H9 (cell line): Measurements from ENCODE around the gene SNAPC5. TPM values are rescaled to one million over a fixed set of nuclear protein-coding genes. Genes with fewer than 3 reads are reported as not detected.

Experiments used
- DNase-seq: peaks from one replicate; pipeline ENCODE4 v3.0.0-alpha.2; 2017
- H2AFZ ChIP-seq: one replicate; pipeline ENCODE4 v1.6.1; 2013; ENCODE audit warnings: mild to moderate bottlenecking, low read length, control low read depth, moderate library complexity
- H2AK5ac ChIP-seq: 2 replicates; pipeline ENCODE4 v1.6.1; 2013; ENCODE audit warnings: low read length, control low read depth, mixed read lengths; ENCODE audit not compliant: insufficient read length
- H2BK120ac ChIP-seq: one replicate; pipeline ENCODE4 v1.6.1; 2013; ENCODE audit warnings: low read depth, mild to moderate bottlenecking, low read length, control low read depth, inconsistent platforms; ENCODE audit not compliant: poor library complexity, severe bottlenecking
- H2BK12ac ChIP-seq: 2 replicates; pipeline ENCODE4 v1.6.1; 2013; ENCODE audit warnings: low read length, control low read depth, mixed read lengths, low read depth; ENCODE audit not compliant: insufficient read length
- H2BK15ac ChIP-seq: 2 replicates; pipeline ENCODE4 v1.6.1; 2013; ENCODE audit warnings: low read depth, low read length, control low read depth
- H2BK20ac ChIP-seq: one replicate; pipeline ENCODE4 v1.6.1; 2013; ENCODE audit warnings: low read depth, mild to moderate bottlenecking, low read length, control low read depth, inconsistent platforms; ENCODE audit not compliant: poor library complexity, severe bottlenecking
- H2BK5ac ChIP-seq: 2 replicates; pipeline ENCODE4 v1.6.1; 2013; ENCODE audit warnings: low read length, control low read depth, mixed read lengths; ENCODE audit not compliant: insufficient read length
- H3K14ac ChIP-seq: 2 replicates; pipeline ENCODE4 v1.6.1; 2013; ENCODE audit warnings: low read length, control low read depth; ENCODE audit not compliant: insufficient read depth
- H3K18ac ChIP-seq: 2 replicates; pipeline ENCODE4 v1.6.1; 2013; ENCODE audit warnings: low read depth, mild to moderate bottlenecking, mixed read lengths, low read length, control low read depth; ENCODE audit not compliant: insufficient read length
- H3K23ac ChIP-seq: 2 replicates; pipeline ENCODE4 v1.6.1; 2013; ENCODE audit warnings: low read length, control low read depth, mixed read lengths, low read depth; ENCODE audit not compliant: insufficient read length
- H3K23me2 ChIP-seq: 2 replicates; pipeline ENCODE4 v1.6.1; 2013; ENCODE audit warnings: low read depth, mild to moderate bottlenecking, mixed read lengths, low read length, control low read depth; ENCODE audit not compliant: insufficient read length, poor library complexity, severe bottlenecking
- H3K27ac ChIP-seq: 2 replicates; pipeline ENCODE4 v1.5.1; 2013; ENCODE audit warnings: low read length, control low read depth, mixed read lengths, low read depth; ENCODE audit not compliant: insufficient read length
- H3K27me3 ChIP-seq: 2 replicates; pipeline ENCODE4 v1.6.1; 2013; ENCODE audit warnings: low read length, control low read depth, inconsistent platforms; ENCODE audit not compliant: insufficient read depth
- H3K4ac ChIP-seq: 2 replicates; pipeline ENCODE4 v1.6.1; 2013; ENCODE audit warnings: low read depth, mild to moderate bottlenecking, control low read depth, inconsistent platforms, low read length, moderate library complexity
- H3K4me1 ChIP-seq: 2 replicates; pipeline ENCODE4 v1.6.1; 2013; ENCODE audit warnings: low read length, control low read depth, inconsistent platforms; ENCODE audit not compliant: insufficient read depth
- H3K4me2 ChIP-seq: 2 replicates; pipeline ENCODE4 v1.6.1; 2013; ENCODE audit warnings: low read length, control low read depth, mixed read lengths; ENCODE audit not compliant: insufficient read length, insufficient read depth
- H3K56ac ChIP-seq: 2 replicates; pipeline ENCODE4 v1.6.1; 2013; ENCODE audit warnings: low read depth, mild to moderate bottlenecking, mixed read lengths, low read length, control low read depth; ENCODE audit not compliant: insufficient read length
- H3K79me1 ChIP-seq: 2 replicates; pipeline ENCODE4 v1.6.1; 2013; ENCODE audit warnings: low read depth, mild to moderate bottlenecking, moderate library complexity, low read length, control low read depth, inconsistent platforms; ENCODE audit not compliant: insufficient read depth, poor library complexity, severe bottlenecking
- H3K79me2 ChIP-seq: 2 replicates; pipeline ENCODE4 v1.6.1; 2013; ENCODE audit warnings: low read length, control low read depth, inconsistent platforms; ENCODE audit not compliant: insufficient read depth
- H3K9ac ChIP-seq: 2 replicates; pipeline ENCODE4 v1.6.1; 2013; ENCODE audit warnings: low read length, control low read depth, mixed read lengths; ENCODE audit not compliant: insufficient read length; ENCODE audit errors: extremely low read depth
- H3K9me3 ChIP-seq: one replicate; pipeline ENCODE4 v1.6.1; 2013; ENCODE audit warnings: low read depth, low read length, inconsistent platforms; ENCODE audit not compliant: control insufficient read depth
- H3T11ph ChIP-seq: one replicate; pipeline ENCODE4 v1.6.1; 2013; ENCODE audit warnings: mild to moderate bottlenecking, low read length, control low read depth, inconsistent platforms
- H4K20me1 ChIP-seq: one replicate; pipeline ENCODE4 v1.6.1; 2013; ENCODE audit not compliant: control insufficient read depth, insufficient read length, insufficient read depth
- H4K5ac ChIP-seq: 2 replicates; pipeline ENCODE4 v1.6.1; 2013; ENCODE audit warnings: low read depth, mild to moderate bottlenecking, mixed read lengths, low read length, control low read depth; ENCODE audit not compliant: insufficient read length
- H4K8ac ChIP-seq: replicated peaks from 2 replicates; pipeline ENCODE4 v1.6.1; 2013; ENCODE audit warnings: low read length, control low read depth, mixed read lengths, low read depth; ENCODE audit not compliant: insufficient read length
- H4K91ac ChIP-seq: 2 replicates; pipeline ENCODE4 v1.6.1; 2013; ENCODE audit warnings: low read depth, mild to moderate bottlenecking, moderate library complexity, mixed read lengths, low read length, control low read depth; ENCODE audit not compliant: insufficient read length
- H3K27ac Mint-ChIP-seq, 3 experiments: 2 replicates in 2 of 3; 3 replicates in 1 of 3; pipeline ENCODE4 v1.8.0; 2020 to 2021; ENCODE audit warnings: mixed read lengths in 3 of 3, mild to moderate bottlenecking in 1 of 3, moderate library complexity in 1 of 3
- H3K27me3 Mint-ChIP-seq: 2 replicates; pipeline ENCODE4 v1.8.0; 2021; ENCODE audit warnings: low read depth, mild to moderate bottlenecking, moderate library complexity, mixed read lengths
- H3K36me3 Mint-ChIP-seq, 3 experiments: 2 replicates in 2 of 3; 3 replicates in 1 of 3; pipeline ENCODE4 v1.8.0; 2020 to 2021; ENCODE audit warnings: low read depth in 3 of 3, mixed read lengths in 3 of 3; ENCODE audit not compliant: insufficient read depth in 1 of 3
- H3K4me1 Mint-ChIP-seq, 2 experiments: 2 replicates each; pipeline ENCODE4 v1.8.0; 2020; ENCODE audit warnings: mixed read lengths in 2 of 2
- H3K4me3 Mint-ChIP-seq, 2 experiments: 2 replicates in 1 of 2; 3 replicates in 1 of 2; pipeline ENCODE4 v1.8.0; 2020 to 2021; ENCODE audit warnings: mild to moderate bottlenecking in 2 of 2, mixed read lengths in 2 of 2, moderate library complexity in 1 of 2
- H3K9me3 Mint-ChIP-seq, 2 experiments: 2 replicates in 1 of 2; 3 replicates in 1 of 2; pipeline ENCODE4 v1.8.0; 2020; ENCODE audit warnings: mild to moderate bottlenecking in 2 of 2, mixed read lengths in 2 of 2, moderate library complexity in 1 of 2
- WGBS: extraction: QIAGEN DNeasy Blood & Tissue Kit; methylation state at CpG from one replicate; pipeline ENCODE4 v1.1.7; 2013; ENCODE audit warnings: missing lambda C conversion rate, low lambda C conversion rate, mixed read lengths; ENCODE audit not compliant: insufficient read length; ENCODE audit errors: extremely low coverage; 5-methylcytosine and 5-hydroxymethylcytosine counted together
- total RNA-seq: library from RNA; stranded (reverse); gene quantifications from 2 replicates; pipeline ENCODE4 v1.2.1, GENCODE V29; 2021
- TF ChIP-seq, protein P1 (sequence below): fragments of 200-600 bp; sonication (generic); conservative IDR thresholded peaks from 3 replicates; pipeline ENCODE4 v1.8.0; 2021; ENCODE audit warnings: antibody characterized with exemption, mild to moderate bottlenecking

Gene SNAPC5
- total RNA-seq, 1 experiment from 2014 or later, result 28.9 TPM

- no peak overlapping the region for H2AFZ ChIP-seq
- no CpG with 5 or more reads among the region's 4 CpGs for WGBS
- H4K91ac ChIP-seq, result no peak overlapping the region
- no peak overlapping the region for H3K18ac ChIP-seq
- H3K27ac Mint-ChIP-seq, result peak overlapping the region; percentile 4 to 63 (median 50); a peak in 5 of 7 replicates
- no peak overlapping the region for H3K4ac ChIP-seq
- H4K5ac ChIP-seq, result no peak overlapping the region
- no peak overlapping the region for H3T11ph ChIP-seq
- H3K27me3 Mint-ChIP-seq, result no peaks in the 10 kb centered on the region
- H3K23ac ChIP-seq, result no peak overlapping the region
- H4K20me1 ChIP-seq, result no peaks in the 10 kb centered on the region
- H2AK5ac ChIP-seq, result no peak overlapping the region
- H3K14ac ChIP-seq, result peak overlapping the region; percentile 71; the same call in 1 of the 2 replicates
- no peak overlapping the region for H4K8ac ChIP-seq
- no peaks in the 10 kb centered on the region for H3K9me3 Mint-ChIP-seq
- peaks cover 56 to 62% of the 10 kb centered on the region in 2 experiments for H3K4me1 Mint-ChIP-seq
- no peak overlapping the region for H2BK20ac ChIP-seq
- H2BK120ac ChIP-seq, result no peak overlapping the region
- no peak overlapping the region for H3K27ac ChIP-seq
- H2BK5ac ChIP-seq, result no peak overlapping the region
- no peak for DNase-seq
- no peak overlapping the region for H2BK15ac ChIP-seq
- H3K79me2 ChIP-seq, result no peaks in the 10 kb centered on the region
- peaks cover 27% of the 10 kb centered on the region for H3K4me1 ChIP-seq
- no peak overlapping the region for H3K4me2 ChIP-seq
- no peak overlapping the region for H3K56ac ChIP-seq
- no peaks in the 10 kb centered on the region for H3K79me1 ChIP-seq
- H3K27me3 ChIP-seq, result no peaks in the 10 kb centered on the region
- H3K9ac ChIP-seq, result no peak overlapping the region
- H3K9me3 ChIP-seq, result no peaks in the 10 kb centered on the region
- no peak overlapping the region for H2BK12ac ChIP-seq
- peaks cover 6 to 10% (median 8%) of the 10 kb centered on the region in 3 experiments for H3K36me3 Mint-ChIP-seq
- no peak overlapping the region; a peak in 1 of 5 replicates for H3K4me3 Mint-ChIP-seq
- H3K23me2 ChIP-seq, result no peaks in the 10 kb centered on the region
- TF ChIP-seq, protein P1, sequence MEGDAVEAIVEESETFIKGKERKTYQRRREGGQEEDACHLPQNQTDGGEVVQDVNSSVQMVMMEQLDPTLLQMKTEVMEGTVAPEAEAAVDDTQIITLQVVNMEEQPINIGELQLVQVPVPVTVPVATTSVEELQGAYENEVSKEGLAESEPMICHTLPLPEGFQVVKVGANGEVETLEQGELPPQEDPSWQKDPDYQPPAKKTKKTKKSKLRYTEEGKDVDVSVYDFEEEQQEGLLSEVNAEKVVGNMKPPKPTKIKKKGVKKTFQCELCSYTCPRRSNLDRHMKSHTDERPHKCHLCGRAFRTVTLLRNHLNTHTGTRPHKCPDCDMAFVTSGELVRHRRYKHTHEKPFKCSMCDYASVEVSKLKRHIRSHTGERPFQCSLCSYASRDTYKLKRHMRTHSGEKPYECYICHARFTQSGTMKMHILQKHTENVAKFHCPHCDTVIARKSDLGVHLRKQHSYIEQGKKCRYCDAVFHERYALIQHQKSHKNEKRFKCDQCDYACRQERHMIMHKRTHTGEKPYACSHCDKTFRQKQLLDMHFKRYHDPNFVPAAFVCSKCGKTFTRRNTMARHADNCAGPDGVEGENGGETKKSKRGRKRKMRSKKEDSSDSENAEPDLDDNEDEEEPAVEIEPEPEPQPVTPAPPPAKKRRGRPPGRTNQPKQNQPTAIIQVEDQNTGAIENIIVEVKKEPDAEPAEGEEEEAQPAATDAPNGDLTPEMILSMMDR, result no peak
Measured at GRCh38 chr15:66476535-66476934, 21.0 kb downstream of the SNAPC5 start.
